Psoas muscle (tissue), 8 donors: Measurements from ENCODE around the gene SEC14L1. TPM values are rescaled to one million over a fixed set of nuclear protein-coding genes. Genes with fewer than 3 reads are reported as not detected.

Source experiments
- ATAC-seq, 4 donors: fragments of 200-7000 bp; cut with Tn5 transposase; one replicate each; pipeline ENCODE4 v1.9.1; 2020; ENCODE audit warnings: moderate library complexity in 3 of 4, mild to moderate bottlenecking in 2 of 4
- DNase-seq, 2 donors: peaks; one replicate each; pipeline ENCODE4 v3.0.0-alpha.2; 2020
- H3K27ac ChIP-seq: fragments of 200-600 bp; one replicate; pipeline ENCODE4 v1.8.0; 2022
- H3K27me3 ChIP-seq, 3 donors: fragments of 200-600 bp in 1 of 3; one replicate each; pipeline versions ENCODE4 v1.6.1 to v1.8.0; 2013 to 2022; ENCODE audit warnings: low read length in 2 of 3, mild to moderate bottlenecking in 2 of 3, moderate library complexity in 1 of 3; ENCODE audit not compliant: insufficient read depth in 3 of 3
- H3K36me3 ChIP-seq, 2 donors: fragments of 200-600 bp in 1 of 2; one replicate each; pipeline versions ENCODE4 v1.6.1 to v1.8.0; 2013 to 2022; ENCODE audit warnings: low read depth in 1 of 2, mild to moderate bottlenecking in 1 of 2, moderate library complexity in 1 of 2; ENCODE audit not compliant: insufficient read depth in 1 of 2
- H3K4me1 ChIP-seq: fragments of 200-600 bp; one replicate; pipeline ENCODE4 v1.8.0; 2022
- H3K4me3 ChIP-seq: fragments of 200-600 bp; one replicate; pipeline ENCODE4 v1.8.0; 2022; ENCODE audit warnings: mild to moderate bottlenecking
- H3K9me3 ChIP-seq: fragments of 200-600 bp; one replicate; pipeline ENCODE4 v1.8.0; 2022
- CTCF ChIP-seq: fragments of 200-600 bp; IDR thresholded peaks from one replicate; pipeline ENCODE4 v1.8.0; 2022; ENCODE audit warnings: antibody characterized with exemption
- WGBS, 3 donors: extraction: QIAGEN DNeasy Blood & Tissue Kit; methylation state at CpG; one replicate each; pipeline versions ENCODE4 v1.1.6 to v1.1.7; 2013; 5-methylcytosine and 5-hydroxymethylcytosine counted together
- intact Hi-C, 2 donors: fragments of 100-400 bp; cut with DNase I; formaldehyde crosslinking; loops; one replicate each; pipeline versions ENCODE4 v1.11.0 to v1.14.2; 2022
- polyA plus RNA-seq, 3 donors: library from polyadenylated mRNA; stranded (reverse); fragments of 200-250 nt; gene quantifications; one replicate each; pipeline ENCODE4 v1.2.3, GENCODE V29; 2013
- total RNA-seq, 4 donors: library from RNA; stranded (reverse); fragmentation: NEBNext Ultra II Directional in 2 of 4; extraction: Animal tissue kit (Norgen Biotek cat#: 25700) in 2 of 4; gene quantifications; one replicate each; pipeline versions ENCODE4 v1.2.1 to v1.2.4, GENCODE V29; 2021 to 2023
- donor health status: healthy with polysubstance abuse.
- donor health status: DM: no; HTN: no; CAD: no; lungs with moderate emphysema.
- donor health status: Bipolar disorder and iron deficiency.
- donor health status: healthy.
- donor health status: DM: yes; HTN: yes; CAD: no.
- donor health status: DM: no; HTN: no; CAD: no.
- donor health status: DM: no; HTN: no; CAD: no.
- donor health status: DM: yes; HTN: yes; CAD: no.

The SEC14L1 gene
- total and polyA plus RNA-seq, 7 donors = 38.6 to 98.9 (median 69.1) TPM

GRCh38 chr17:77131904-77132303 is 8.9 kb upstream of the SEC14L1 start:
- H3K27me3 ChIP-seq = no peaks in the 10 kb centered on the region
- peak overlapping the region; percentile 5 for H3K4me3 ChIP-seq
- 24 to 38% (median 27%) methylated on average over 5 of the region's 5 CpGs for WGBS, 3 donors
- ATAC-seq (no peak), DNase-seq (no peak)
- no peak for TF ChIP-seq CTCF
- no peaks in the 10 kb centered on the region for H3K36me3 ChIP-seq
- no peaks in the 10 kb centered on the region for H3K9me3 ChIP-seq
- peaks cover 30% of the 10 kb centered on the region for H3K4me1 ChIP-seq
- peak overlapping the region; percentile 72 for H3K27ac ChIP-seq
- intact Hi-C loops = loop anchor here in 1 of 2 donors (5.0 kb wide), 1 partner anchor 35 kb away; no protein-coding TSS in a partner anchor

- Histone ChIP-seq H3K4me3 (no peak overlapping the region), H3K36me3 (no peaks in the 10 kb centered on the region), H3K4me1 (peaks cover 30% of the 10 kb centered on the region), H3K27me3 (no peaks in the 10 kb centered on the region), H3K9me3 (no peaks in the 10 kb centered on the region), H3K27ac (peak overlapping the region; percentile 72)
- WGBS, 3 donors = 62 to 81% (median 72%) methylated on average over 9 of the region's 9 CpGs
- ATAC-seq (no peak), DNase-seq (no peak)
- intact Hi-C loops = loop anchor here in 1 of 2 donors (5.0 kb wide), 1 partner anchor 35 kb away; no protein-coding TSS in a partner anchor
- TF ChIP-seq CTCF = no peak
Measured at GRCh38 chr17:77132411-77133086, 8.2 kb upstream of the SEC14L1 start.

GRCh38 chr17:77133087-77133638 is 7.6 kb upstream of the SEC14L1 start:
- Histone ChIP-seq H3K9me3 (no peaks in the 10 kb centered on the region), H3K36me3 (no peaks in the 10 kb centered on the region), H3K4me1 (peaks cover 25% of the 10 kb centered on the region), H3K27ac (peak overlapping the region; percentile 72), H3K27me3 (no peaks in the 10 kb centered on the region), H3K4me3 (no peak overlapping the region)
- no peak for DNase-seq
- intact Hi-C loops = loop anchor here in 1 of 2 donors (5.0 kb wide), 1 partner anchor 36 kb away; no protein-coding TSS in a partner anchor
- no peak for ATAC-seq
- 81 to 87% (median 84%) methylated on average over 15 of the region's 15 CpGs for WGBS, 3 donors
- TF ChIP-seq CTCF = no peak

- WGBS, 3 donors = 85 to 93% (median 87%) methylated on average over 8 of the region's 8 CpGs
- H3K27me3 ChIP-seq = no peaks in the 10 kb centered on the region
- H3K4me3 ChIP-seq = no peak overlapping the region
- no peaks in the 10 kb centered on the region for H3K9me3 ChIP-seq
- intact Hi-C loops = loop anchor here in 1 of 2 donors (5.0 kb wide), 1 partner anchor 39 kb away; no protein-coding TSS in a partner anchor
- H3K4me1 ChIP-seq = peaks cover 5% of the 10 kb centered on the region
- TF ChIP-seq CTCF = no peak
- H3K36me3 ChIP-seq = no peaks in the 10 kb centered on the region
- DNase-seq (no peak), ATAC-seq (no peak)
- no peak overlapping the region for H3K27ac ChIP-seq
Measured at GRCh38 chr17:77136420-77136767, 4.4 kb upstream of the SEC14L1 start.
